Heart right ventricle (tissue), 16 donors: ENCODE data around the gene MAGI2. TPM values are rescaled to one million over a fixed set of nuclear protein-coding genes. Genes with fewer than 3 reads are reported as not detected.

Experiments used
- ATAC-seq, 8 donors: fragments of 200-7000 bp; cut with Tn5 transposase; one replicate each; pipeline ENCODE4 v1.9.1; 2020; ENCODE audit warnings: mild to moderate bottlenecking in 8 of 8, moderate library complexity in 8 of 8, moderate number of reproducible peaks in 1 of 8
- DNase-seq, 2 donors: peaks; one replicate each; pipeline ENCODE4 v3.0.0-alpha.2; 2020
- H3K27ac ChIP-seq, 10 donors: fragments of 200-600 bp; sonication (generic) in 2 of 10; one replicate each; pipeline versions ENCODE4 v1.5.0 to v1.8.0; 2020 to 2022; ENCODE audit warnings: mild to moderate bottlenecking in 3 of 10
- H3K27me3 ChIP-seq, 7 donors: fragments of 200-600 bp; one replicate each; pipeline ENCODE4 v1.8.0; 2021 to 2022; ENCODE audit warnings: mild to moderate bottlenecking in 2 of 7
- H3K36me3 ChIP-seq, 9 donors: fragments of 200-600 bp; sonication (generic) in 1 of 9; one replicate each; pipeline versions ENCODE4 v1.5.0 to v1.8.0; 2020 to 2022; ENCODE audit warnings: mild to moderate bottlenecking in 2 of 9
- H3K4me1 ChIP-seq, 9 donors: fragments of 200-600 bp; sonication (generic) in 1 of 9; one replicate each; pipeline versions ENCODE4 v1.5.0 to v1.8.0; 2020 to 2022; ENCODE audit warnings: mild to moderate bottlenecking in 4 of 9
- H3K4me3 ChIP-seq, 10 donors: fragments of 200-600 bp; sonication (generic) in 2 of 10; one replicate each; pipeline versions ENCODE4 v1.5.0 to v1.8.0; 2020 to 2022; ENCODE audit warnings: mild to moderate bottlenecking in 7 of 10, moderate library complexity in 2 of 10
- H3K9me3 ChIP-seq, 11 donors: fragments of 200-600 bp in 10 of 11; sonication (generic) in 2 of 11; one replicate each; pipeline versions ENCODE4 v1.5.0 to v1.8.0; 2013 to 2022; ENCODE audit warnings: mild to moderate bottlenecking in 2 of 11, control low read depth in 1 of 11, moderate library complexity in 1 of 11
- CTCF ChIP-seq, 9 donors: fragments of 200-600 bp; sonication (generic) in 2 of 9; IDR thresholded peaks; one replicate each; pipeline versions ENCODE4 v1.5.0 to v1.8.0; 2021 to 2022; ENCODE audit warnings: antibody characterized with exemption in 9 of 9, mild to moderate bottlenecking in 5 of 9, moderate library complexity in 1 of 9
- WGBS, 2 donors: extraction: QIAGEN DNeasy Blood & Tissue Kit; methylation state at CpG; one replicate each; pipeline ENCODE4 v1.1.7; 2013; ENCODE audit warnings: inconsistent platforms in 1 of 2; 5-methylcytosine and 5-hydroxymethylcytosine counted together
- intact Hi-C, 10 donors: fragments of 100-400 bp; cut with DNase I; formaldehyde crosslinking; loops; one replicate each; pipeline versions ENCODE4 v1.11.1 to v1.14.2; 2022
- polyA plus RNA-seq, 2 donors: library from polyadenylated mRNA; stranded (reverse); fragments of 200-250 nt; gene quantifications; one replicate each; pipeline ENCODE4 v1.2.3, GENCODE V29; 2013
- total RNA-seq, 10 donors: library from RNA; stranded (reverse); fragmentation: NEBNext Ultra II Directional in 3 of 10; extraction: Animal tissue kit (Norgen Biotek cat#: 25700) in 3 of 10; gene quantifications; one replicate each; pipeline versions ENCODE4 v1.2.1 to v1.2.4, GENCODE V29; 2021 to 2023
- donor health status: Arrhythmogenic right ventricular cardiomyopathy.
- donor health status: ischemic (EF 13 %, LVEDD 7.1; RV severe dilation, severe dysfunction).
- donor health status: healthy with polysubstance abuse.
- donor health status: DM: no; HTN: yes; CAD: no.
- donor health status: DM: no; HTN: no; CAD: no.
- donor health status: ischemic (EF 25% LVEDD 6.9; RV normal size, moderate dysfunction).
- donor health status: ischemic (EF 25% LVEDD 5.7; RV mildly dilated, moderate dysfunction).
- donor health status: healthy.
- donor health status: DM: yes; HTN: yes; CAD: no.
- donor health status: Ischemic cardiomyopathy.
- donor health status: ischemic (EF 35%, LVEDD 5.7; RV mildly dilated, moderate dysfunction).
- donor health status: nonischemic (EF 11% LVEDD 7.7; RV severe dilation, severe dysfunction).
- donor health status: DM: yes; HTN: yes; CAD: no.
- donor health status: PGD.
- donor health status: ischemic (EF 29% LVEDD 5.4; RV normal size, mild dysfunction).
- donor health status: nonischemic (EF 23%, LVEDD 6.1; RV moderate dilation, normal function).

The MAGI2 gene
- total and polyA plus RNA-seq, 12 donors, result 0.83 to 6.0 (median 4.1) TPM

GRCh38 chr7:78742694-78743093, 710.8 kb downstream of the MAGI2 start:
- WGBS, 2 donors, result 77 to 79% methylated on average over 1 of the region's 1 CpG
- Histone ChIP-seq H3K4me3 (no peak overlapping the region), H3K9me3 (peaks cover 0 to 6% (median 0%) of the 10 kb centered on the region in 11 donors), H3K27ac (no peak overlapping the region), H3K27me3 (no peaks in the 10 kb centered on the region), H3K4me1 (no peaks in the 10 kb centered on the region), H3K36me3 (no peaks in the 10 kb centered on the region)
- ATAC-seq (no peak), DNase-seq (no peak)
- no peak for TF ChIP-seq CTCF (IDR thresholded peaks at IDR 0.05)
- intact Hi-C loops, result no loop called here

- Histone ChIP-seq H3K4me1 (no peaks in the 10 kb centered on the region), H3K9me3 (no peaks in the 10 kb centered on the region), H3K36me3 (no peaks in the 10 kb centered on the region), H3K27ac (no peak overlapping the region), H3K27me3 (no peaks in the 10 kb centered on the region), H3K4me3 (no peak overlapping the region)
- no peak for DNase-seq
- ATAC-seq, result no peak
- intact Hi-C loops, result no loop called here
- 32 to 47% methylated on average over 1 of the region's 1 CpG for WGBS, 2 donors
- TF ChIP-seq CTCF (IDR thresholded peaks at IDR 0.05), result no peak
Observed at GRCh38 chr7:78736548-78736947, 716.9 kb downstream of the MAGI2 start.

GRCh38 chr7:78734626-78735025, 718.8 kb downstream of the MAGI2 start:
- 81 to 87% methylated on average over 6 of the region's 6 CpGs for WGBS, 2 donors
- intact Hi-C loops, result no loop called here
- no peak for TF ChIP-seq CTCF (IDR thresholded peaks at IDR 0.05)
- DNase-seq (no peak), ATAC-seq (no peak)
- Histone ChIP-seq H3K4me1 (no peaks in the 10 kb centered on the region), H3K36me3 (no peaks in the 10 kb centered on the region), H3K9me3 (no peaks in the 10 kb centered on the region), H3K27me3 (no peaks in the 10 kb centered on the region), H3K4me3 (no peak overlapping the region), H3K27ac (no peak overlapping the region)

GRCh38 chr7:78720066-78720465, 733.4 kb downstream of the MAGI2 start:
- intact Hi-C loops, result no loop called here

More at GRCh38 chr7:78720066-78720465, 733.4 kb downstream of the MAGI2 start:
- TF ChIP-seq CTCF (IDR thresholded peaks at IDR 0.05), result no peak
- Histone ChIP-seq H3K9me3 (no peaks in the 10 kb centered on the region), H3K4me1 (peaks cover 0 to 22% (median 4%) of the 10 kb centered on the region in 9 donors), H3K27ac (peak overlapping the region in 1 of 10 donors; percentile 7), H3K4me3 (no peak overlapping the region), H3K27me3 (no peaks in the 10 kb centered on the region), H3K36me3 (no peaks in the 10 kb centered on the region)
- ATAC-seq, result peak in 7 of 8 donors; percentile 60 to 93 (median 84)
- DNase-seq, result no peak
